Activated CD8-positive, alpha-beta memory T cell treated with anti-CD3 and anti-CD28 coated beads, Interleukin-2, amount 50 U/mL, for 24 hours (primary cell): ENCODE measurements around the gene ACSF3.
A peak's percentile ranks its signal among the peaks of the same experiment; 100 is the strongest.
"Not testable (repeated sequence)": the region's sequence is repeated elsewhere in the genome, so short reads cannot be mapped to it uniquely, and the experiment has no call there.

Experiments
- DNase-seq: peaks from one replicate; pipeline ENCODE4 v3.0.0-alpha.2; 2020; ENCODE audit errors: extremely low read depth

Gene ACSF3

DNA sequence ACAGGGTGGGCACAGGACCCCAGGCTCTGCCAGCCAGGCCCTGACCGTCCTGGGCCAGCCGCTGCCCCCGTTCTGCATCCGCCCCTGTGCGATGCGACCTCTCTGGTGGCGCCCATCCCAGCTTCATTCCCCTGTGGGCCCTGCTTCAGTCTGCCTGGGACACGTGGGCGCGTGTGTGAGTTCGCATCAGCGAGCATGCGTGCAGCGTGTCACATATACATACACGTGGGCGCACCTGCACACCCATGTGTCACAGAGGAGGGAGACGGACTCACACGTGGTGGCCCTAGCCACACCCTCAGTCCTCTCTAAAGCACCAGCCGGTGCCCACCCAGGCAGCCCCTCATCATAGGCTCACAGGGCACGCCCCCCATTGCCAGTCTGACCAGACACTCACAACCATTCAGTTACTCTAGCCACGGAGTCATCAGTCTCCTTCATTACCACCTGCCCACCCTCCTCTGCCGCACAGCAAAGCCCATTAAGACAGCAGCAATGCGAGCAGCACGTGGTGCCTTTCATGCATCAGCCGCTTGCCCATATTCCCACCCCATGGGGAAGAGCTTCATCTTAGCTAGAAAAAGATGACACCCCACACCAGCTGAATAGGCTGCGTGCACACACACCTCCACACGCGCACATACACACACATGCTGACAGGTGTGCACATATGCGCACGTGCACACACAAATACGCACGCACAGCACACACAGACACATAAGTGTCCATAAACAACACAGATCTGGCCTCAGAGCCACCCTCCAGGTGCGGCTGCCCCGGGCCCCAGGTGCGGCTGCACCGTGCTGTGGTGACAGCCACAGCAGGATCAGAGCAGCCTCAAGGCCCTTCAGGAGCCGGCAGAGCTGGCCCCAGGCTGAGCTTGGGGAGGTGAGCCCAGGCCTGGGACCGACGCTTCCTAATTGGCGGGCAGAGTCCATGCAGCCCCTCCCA is 68.4 kb downstream of the ACSF3 start:
- no peak for DNase-seq

DNA sequence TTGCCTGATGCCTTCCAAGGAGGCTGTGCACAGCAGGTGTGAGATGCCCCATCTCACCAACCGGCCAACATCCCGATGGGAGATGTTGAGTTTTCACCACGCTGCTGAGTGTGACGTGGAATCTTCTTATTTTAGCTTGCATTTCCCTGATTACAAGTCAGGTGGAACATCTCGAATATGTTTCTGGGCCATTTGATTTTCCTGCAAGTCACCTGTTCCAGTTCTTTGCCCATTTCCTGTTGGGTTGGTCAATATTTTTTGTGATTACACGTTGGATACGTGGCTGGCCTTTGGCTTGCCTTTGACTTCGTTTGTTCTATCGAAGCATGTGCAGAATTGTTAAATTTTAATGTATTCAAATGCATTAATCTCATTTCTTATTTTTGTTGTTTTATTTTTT is 69.6 kb downstream of the ACSF3 start:
- no peak for DNase-seq

GRCh38 chr16:89164436-89164835 is 70.8 kb downstream of the ACSF3 start:
- DNase-seq: no peak

DNA sequence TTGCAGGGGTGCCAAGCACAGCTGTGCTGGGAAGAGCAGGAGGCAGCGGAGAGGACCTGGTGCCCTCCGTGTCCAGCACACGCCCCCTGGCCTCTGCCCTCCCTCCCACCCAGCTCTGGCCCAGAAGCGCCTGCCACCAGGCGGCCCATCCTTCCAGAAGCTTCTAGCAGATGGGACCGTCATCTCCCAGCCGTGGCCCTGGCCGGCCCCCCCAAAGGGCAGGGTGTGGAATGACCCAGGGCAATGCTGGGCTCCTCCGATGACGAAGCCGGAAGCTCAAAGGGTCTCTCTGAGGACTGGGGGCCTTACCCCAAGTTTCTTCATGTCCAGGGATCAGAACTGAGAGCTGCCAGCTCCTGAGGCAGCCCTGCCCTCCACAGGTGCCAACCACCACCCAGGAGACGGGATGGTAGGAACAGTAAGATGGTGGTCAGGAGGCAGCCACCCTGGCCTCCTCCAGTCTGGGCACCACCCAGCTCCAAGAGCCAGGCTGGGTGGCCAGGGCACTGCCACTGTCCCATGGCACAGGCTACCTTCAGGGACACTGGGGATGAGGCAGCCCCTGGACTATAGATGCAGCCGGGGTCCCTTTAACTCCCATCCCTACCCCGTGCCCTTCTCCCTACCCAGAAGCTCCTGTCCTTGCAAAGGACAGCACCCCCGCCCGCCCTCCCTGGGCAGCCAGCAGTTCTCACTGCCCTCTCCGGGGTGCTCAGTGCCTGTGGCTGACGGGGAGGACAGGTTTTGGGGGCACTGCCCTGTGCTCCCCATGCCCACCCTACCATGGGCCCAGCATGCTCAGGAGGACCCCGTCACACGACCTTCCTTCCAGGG is 71.4 kb downstream of the ACSF3 start:
- DNase-seq: no peak

GRCh38 chr16:89165681-89165979 is 72.0 kb downstream of the ACSF3 start:
- DNase-seq: not testable (repeated sequence)

DNA sequence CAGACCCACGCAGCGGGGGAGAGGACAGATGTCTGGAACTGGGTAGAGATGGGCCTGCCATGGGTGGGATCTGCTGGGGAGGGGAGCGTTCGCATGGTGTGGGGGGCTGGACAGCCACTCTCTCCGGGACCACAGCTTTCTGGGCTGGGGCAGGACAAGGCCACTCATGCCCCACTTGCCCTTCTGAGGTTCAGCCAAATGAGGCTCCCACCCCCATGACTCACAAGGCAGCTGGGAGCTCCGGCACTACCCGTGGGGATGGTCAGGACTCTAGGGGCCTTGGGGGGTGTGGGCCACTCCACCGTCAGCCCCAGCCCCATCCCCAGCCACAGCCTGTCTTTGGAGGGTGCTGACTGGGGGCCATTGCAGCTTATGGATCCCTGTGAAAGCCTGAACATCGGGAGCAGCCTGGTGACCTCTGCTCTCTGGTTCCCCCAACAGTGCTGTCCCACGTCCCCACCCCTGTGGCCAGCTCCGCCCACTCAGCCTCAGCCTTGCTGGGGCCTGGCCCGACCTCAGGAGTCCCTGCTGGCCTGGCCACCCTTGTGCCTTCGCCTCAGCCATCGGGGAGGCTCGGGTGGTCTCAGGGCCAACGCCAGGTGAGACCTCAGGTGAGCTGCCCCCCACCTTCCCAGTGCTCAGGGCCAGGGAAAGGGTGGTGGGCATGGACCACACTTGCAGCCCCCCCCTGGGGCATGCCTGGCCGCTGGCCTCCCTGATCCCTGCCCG is 73.2 kb downstream of the ACSF3 start:
- DNase-seq: no peak

DNA sequence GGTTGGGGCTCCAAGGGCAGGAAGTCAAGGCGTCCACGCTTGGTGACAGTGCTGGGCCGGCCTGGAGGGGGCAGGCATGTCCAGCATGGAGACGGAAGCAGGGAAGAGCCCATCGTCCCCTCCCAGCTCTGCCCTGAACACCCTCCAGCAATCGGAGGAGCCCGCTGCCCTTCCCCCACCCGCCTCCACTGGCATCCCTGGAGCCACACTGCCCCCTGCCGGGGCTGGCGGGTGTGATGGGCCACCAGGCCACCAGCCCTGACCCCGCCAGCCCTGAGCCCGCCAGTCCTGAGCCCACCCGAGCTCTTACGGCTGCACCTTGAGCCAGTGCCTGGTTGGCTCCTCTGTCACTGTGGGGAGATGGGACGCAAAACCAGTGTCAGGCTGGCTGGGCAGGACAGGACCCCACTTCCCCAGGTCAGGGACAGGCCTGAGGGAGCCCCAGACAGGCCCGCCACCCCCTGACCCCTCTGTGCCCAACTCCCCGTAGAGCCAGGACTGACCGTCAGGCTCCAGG is 73.8 kb downstream of the ACSF3 start:
- peak; percentile 66 for DNase-seq

DNA sequence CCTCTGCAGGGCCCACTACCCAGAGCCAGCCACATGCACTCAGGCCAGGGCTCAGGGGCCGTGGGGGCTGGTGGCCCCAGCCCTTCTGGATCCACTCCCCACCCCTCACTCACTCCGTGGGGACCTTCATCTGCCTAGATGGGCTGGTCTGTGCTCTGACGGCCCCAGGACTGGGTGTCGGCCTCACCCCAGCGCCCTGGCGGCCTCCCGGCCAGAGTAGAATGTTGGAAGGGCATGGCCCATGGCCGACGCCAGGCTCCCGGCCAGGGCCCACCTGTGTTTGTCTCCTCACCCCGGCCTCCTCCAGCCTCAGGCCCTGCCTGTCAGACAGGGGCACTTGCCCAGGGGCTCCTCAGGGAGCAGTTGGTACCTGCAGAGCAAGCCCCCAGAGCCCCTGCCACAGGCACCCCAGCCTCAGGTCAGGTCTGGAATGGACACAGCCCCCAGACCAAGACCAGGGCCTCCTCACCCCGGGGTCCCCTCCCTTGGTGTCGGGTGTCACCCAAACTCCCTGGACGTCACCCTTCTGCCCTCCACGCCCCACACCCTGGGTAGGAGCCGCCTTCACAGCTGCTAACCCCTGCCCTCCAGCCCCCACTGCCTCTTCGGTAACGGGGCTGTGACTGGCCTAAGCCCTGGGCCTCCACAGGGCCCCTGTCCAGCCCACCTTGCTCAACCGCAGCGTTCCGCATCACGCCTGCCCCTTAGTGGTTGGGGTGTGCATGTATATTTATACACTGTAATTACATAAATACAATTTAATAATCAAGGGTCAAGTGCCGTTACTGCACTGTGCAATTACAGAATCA is 74.9 kb downstream of the ACSF3 start:
- DNase-seq: no peak

- no peak for DNase-seq
Observed at GRCh38 chr16:89169778-89170177, 76.1 kb downstream of the ACSF3 start.

DNA sequence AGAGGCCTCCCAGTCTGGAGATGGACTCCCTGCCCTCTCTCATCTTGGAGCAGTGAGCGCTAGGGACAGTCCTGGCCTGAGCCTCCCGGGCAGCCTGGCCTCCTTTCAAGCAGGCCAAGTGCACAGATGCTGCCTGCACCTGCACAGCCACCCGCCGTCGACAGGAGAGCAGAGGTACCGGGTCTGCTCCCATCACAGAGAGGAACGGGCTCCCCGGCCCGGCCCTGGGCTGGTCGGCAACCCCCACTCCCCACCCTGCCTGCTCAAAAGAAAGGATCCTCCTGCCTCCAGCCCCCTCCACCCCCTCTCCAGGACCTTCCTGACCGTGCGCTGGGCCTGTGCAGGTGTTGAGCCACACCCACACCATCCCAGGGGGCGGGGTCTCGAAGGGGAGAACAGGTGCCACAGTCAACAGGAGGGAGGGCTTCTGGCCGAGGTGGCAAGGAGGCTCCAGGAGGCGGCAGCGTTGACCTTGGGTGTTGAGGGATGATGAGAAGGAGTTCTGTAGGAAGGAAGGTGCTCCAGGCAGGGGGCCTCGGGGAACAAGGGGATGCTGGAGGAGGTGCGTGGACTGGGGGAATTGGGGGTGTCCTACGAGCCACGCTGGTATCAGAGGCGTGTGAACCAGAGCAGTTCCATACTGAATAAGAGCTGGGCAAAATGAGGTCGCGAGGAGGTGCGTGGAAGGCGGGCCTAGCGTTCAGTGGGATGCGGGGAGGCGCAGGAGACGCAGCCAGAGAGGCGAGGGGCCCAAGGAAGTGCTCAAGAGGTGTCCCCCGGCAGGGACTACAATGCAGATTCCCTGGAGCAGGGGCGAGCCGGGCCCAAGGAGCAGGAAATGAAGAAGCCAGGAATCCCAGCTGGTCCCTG is 76.9 kb downstream of the ACSF3 start:
- DNase-seq: no peak

DNA sequence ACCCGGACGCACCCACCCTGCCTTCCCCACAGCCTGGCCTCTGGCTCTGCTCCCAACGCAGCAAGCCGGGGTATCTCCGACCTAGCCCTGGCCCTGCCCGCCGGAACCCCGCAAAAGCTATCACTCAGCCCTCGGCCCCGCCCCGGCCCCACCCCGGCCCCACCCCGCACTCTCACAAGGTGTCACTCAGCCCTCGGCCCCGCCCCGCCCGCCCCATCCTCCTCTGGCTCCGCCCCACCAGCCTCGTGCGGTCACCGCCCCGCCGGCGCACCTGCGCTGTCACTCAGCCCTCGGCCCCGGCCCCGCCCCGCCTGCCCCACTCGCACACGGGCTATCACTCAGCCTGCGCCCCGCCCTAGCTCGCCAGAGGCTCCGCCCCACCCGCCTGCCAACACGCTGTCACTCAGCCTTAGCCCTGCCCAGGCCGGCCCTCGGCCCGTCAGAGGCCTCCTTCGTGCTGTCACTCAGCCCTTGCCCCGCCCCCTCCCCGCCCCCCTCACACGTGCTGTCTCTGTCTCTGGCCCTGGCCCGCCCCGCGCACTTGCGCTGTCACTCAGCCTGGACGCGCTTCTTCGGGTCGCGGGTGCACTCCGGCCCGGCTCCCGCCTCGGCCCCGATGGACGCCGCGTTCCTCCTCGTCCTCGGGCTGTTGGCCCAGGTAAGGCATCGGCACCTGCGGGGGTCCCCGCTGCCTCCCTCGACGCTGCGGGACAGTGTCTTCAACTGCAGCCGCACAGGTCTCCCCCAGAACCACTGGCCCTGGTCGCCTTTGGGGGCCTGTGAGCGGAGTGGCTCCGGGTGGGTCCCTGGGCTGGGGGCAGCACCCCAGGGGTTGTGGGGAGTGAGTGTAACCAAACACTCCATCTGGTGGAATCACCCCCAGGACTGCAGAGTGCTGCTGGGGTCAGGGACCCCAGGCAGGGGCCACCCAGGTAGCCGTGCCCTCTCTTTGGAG is 77.8 kb downstream of the ACSF3 start, which contains the start of gene CDH15:
TSS of gene CDH15 (plus strand) at position 533 of the 955 bp plus-strand sequence. CDS start at position 617, 84 bp downstream.
- peak; percentile 79 for DNase-seq

DNA sequence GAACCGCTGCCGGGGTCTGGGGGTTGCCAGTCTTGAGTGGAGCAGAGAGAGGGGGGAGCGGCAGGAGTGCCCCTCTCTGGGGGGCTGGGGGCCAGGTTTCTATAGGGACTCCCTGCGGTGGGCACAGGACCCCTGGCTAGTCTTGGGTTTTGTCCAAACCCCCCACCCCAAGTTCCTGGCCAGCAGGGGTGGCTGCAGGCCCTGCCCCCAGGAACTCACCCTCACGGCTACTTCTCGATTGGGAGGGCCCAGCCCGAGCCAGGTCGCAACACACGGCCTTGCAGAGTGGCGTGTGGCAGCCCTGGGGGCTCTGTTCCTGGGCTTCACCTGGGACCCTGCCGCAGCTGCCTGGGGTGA is 78.5 kb downstream of the ACSF3 start:
- no peak for DNase-seq

DNA sequence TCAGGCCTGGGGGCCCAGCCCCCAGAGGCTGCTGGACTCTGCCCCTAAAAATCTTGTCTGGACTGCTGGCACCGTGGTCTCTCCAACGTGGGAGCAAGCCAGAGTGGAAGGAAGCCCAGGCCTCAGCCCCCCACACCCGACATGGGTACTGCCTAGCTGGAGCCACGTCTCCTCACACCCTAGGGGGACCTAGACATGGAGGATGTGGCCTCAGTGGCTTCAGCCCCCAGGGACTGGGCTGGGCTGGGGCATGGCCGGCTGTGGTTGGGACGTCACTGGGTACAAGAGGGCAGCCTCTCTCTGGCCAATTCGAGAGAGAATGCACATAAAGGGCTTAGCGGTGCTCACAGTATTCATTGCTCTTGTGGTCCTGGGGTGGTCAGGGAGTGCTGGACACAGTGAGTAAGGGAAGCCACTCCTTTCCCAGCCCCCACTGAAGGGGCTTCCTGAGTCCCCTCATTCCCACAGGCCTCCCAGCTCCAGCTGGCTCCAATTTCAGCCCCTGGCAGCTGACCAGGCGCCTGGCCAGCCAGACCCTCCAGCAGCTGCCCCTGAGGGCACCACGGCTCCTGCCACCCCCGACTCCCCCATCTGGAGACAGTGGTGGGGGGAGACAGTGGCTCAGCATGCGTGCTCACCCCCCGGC is 79.0 kb downstream of the ACSF3 start:
- DNase-seq: no peak

DNA sequence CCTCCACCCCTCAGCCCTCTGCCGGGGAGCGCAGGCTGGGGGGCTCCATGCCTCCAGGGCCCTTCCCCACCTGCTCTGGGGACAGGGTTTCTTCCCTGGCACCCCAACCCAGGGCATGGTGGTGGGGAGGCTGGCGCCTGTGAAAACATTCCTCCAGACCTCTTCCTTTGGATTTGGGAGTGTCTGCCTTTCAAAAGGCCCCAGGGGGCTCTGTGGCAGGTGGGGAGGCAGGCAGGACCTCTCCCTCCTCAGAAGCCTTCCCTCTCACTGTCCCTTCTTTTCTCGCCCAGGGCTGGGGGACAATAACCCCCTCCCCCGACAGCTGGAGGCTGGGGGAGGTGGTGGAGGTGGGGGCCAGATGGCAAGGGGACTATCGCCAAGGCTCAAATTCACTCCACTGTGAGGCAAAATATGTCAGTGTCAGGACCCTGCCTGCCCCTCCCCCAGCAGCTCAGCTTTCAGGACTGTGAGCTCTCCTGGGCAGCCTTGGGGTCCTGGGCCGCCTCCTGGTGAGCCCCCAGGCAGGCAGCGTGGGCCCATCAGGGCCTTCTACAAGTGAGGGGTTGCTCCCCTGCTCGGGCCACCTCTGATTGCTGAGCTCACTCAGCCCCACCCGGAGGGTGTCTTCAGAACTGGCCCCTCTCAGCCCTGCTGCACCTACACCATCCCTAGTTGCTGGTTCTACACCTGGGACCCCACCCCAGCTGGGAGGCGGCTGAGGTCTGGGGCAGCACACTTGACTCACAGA is 79.7 kb downstream of the ACSF3 start:
- no peak for DNase-seq

- no peak for DNase-seq
Observed at GRCh38 chr16:89174055-89174827, 80.6 kb downstream of the ACSF3 start.

GRCh38 chr16:89174877-89175276 is 81.2 kb downstream of the ACSF3 start:
- DNase-seq: no peak
